Non-pigmented ciliary epithelial cell (primary cell): Measurements from ENCODE around the gene PLK2.

Source experiments
- DNase-seq: peaks from one replicate; pipeline ENCODE4 v3.0.0-alpha.2; 2010; ENCODE audit warnings: low read depth

The PLK2 gene

DNA sequence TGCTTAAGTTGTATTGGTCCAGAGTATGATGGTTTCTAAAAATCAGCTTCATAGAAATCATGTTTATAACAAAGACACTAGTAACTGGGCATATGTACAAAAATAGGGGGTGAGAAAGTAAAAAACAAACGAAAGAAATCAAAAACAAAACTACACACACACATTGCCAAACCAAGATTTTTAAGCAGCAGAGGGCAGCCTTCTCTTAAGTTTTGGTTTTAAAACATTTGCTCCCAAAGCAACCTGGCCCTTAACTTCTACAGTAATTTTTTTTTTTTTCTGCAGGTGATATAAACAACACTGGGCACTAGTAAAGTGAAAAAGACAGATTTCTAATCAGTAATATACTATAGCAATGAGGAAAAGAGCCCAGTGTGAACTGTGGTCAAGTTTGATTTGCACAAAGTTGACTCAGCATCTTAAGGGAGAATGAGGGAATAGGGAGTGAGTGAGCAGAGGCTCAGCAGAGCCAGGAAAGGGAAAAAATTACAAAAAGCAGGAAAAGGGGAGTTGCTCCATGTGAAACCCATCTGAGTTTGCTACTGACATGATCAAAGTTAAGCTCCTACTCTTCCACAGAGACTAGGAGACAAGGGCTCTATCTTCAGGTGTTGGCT, 18.0 kb upstream of the PLK2 start:
- DNase-seq, result no peak

DNA sequence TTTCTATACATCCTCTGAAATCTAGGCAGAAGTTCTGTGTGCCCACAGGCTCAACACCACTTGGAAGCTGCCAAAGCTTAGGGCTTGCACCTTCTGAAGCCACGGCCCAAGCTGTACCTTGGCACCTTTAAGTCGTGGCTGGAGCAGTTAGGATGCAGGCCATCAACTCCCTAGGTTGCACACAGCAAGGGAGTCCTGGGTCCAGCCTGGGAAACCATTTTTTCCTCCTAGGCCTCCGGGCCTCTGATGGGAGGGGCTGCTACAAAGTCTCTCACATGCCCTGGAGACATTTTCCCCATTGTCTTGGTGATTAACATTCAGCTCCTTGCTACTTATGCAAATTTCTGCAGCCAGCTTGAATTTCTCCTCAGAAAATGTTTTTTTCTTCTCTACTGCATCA, 15.5 kb upstream of the PLK2 start:
- no peak for DNase-seq

DNA sequence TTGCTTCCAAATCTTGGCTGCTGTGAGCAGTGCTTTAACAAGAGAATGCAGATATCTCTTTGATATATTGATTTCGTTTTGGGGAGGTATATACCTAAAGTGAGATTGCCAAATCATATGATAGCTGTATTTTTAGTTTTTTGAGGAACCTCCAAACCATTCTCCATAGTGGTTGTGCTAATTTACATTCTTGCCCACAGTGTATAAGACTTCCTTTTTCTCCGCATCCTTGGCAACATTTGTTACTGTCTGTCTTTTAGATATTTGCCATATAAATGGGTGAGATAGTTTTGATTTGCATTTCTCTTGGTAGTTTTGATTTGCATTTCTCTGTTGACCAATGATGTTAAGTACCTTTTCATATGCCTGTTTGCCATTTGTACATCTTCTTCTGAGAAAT, 10.0 kb upstream of the PLK2 start:
- no peak for DNase-seq

DNA sequence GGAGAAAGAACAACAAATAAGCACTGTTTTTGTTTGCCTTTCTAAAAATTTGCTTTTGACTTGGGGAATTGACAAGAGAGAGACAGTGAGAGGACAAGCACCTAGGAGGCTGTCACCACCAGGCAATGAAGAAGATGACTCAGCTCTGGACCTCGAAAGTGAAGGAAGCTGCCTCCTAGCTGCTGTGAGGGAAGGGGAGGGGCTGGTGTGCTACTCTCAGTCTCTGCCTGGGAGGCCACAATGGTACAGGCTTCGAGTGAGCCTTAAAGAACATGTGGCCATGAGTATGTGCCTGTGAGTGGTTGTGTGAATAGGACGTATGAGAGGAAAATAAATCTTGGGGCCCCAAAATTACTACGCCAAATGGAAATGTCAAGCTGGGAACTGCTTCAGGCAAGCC, 7.1 kb upstream of the PLK2 start:
- DNase-seq, result no peak

DNA sequence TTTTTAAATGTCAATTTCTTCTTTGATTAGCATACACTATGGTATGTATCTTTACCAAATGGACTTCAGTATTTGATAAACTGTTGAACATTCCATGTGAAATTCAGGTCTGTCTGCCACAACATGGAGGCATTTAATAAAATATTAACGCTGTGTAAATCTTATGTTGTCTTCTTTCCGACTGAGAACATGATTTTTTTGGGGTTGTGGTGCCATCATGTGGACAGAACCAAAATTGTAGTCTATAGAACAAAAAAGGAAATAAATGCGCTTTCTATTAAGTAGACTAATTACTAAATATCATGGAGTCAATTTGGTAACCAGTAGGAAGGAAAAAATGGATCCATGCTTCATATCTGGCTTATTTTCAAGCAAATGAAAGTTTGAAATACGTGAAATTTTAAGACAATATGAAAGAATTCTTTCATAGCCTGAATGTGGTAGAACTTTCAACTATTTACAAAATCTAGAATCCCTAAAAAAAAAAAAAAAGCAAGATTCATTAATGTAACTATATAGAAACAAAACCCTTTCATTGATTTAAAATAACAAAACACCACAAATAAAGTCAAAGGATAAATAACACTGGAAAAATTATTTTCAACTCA, 2.8 kb upstream of the PLK2 start:
- no peak for DNase-seq

DNA sequence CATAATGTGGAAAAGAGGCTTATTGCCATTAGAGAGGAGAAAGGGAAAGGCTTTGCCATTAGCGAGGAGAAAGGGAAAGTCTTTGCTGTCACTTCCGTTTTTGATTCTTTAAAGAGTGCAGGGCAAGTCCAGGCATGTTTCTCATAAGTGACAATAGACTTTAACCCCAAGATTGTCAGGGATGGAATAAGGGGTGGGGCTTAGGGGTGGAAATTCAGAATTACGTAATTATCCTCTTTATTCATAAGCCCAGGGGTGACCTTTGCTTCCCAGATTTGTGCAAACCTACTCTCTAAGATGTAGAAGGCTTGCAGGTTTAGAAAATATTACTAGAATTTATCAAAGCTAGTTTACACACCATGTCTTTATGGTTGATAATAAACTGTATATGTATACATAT, 2.3 kb upstream of the PLK2 start:
- DNase-seq, result no peak

DNA sequence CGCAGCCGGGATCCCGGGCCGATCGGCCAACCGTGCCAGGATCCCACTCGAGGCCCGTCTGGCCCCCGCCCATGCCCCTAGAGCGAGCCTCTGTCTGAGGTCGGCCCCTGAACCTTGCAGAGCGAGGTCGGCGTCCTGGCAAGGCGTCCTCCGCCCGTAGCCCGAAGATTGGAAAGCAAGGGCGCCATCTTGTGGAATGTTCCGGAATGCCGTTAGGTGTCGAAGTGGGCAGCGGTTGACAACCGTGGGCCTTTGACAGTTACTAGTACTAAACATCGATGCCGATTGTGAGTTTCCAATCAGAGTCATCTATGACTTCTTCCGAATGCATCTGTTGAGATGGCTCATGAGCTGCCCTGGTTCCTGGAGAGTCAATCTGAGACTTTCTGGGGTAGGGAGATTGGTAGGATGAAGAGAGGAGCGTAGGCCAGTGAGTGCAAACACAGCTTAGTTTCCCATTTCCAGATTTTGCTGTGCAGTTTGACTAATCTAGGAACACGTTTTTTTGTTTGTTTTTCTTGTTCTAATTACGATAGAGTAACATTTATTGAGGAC, 923 bp upstream of the PLK2 start:
- DNase-seq, result no peak

DNA sequence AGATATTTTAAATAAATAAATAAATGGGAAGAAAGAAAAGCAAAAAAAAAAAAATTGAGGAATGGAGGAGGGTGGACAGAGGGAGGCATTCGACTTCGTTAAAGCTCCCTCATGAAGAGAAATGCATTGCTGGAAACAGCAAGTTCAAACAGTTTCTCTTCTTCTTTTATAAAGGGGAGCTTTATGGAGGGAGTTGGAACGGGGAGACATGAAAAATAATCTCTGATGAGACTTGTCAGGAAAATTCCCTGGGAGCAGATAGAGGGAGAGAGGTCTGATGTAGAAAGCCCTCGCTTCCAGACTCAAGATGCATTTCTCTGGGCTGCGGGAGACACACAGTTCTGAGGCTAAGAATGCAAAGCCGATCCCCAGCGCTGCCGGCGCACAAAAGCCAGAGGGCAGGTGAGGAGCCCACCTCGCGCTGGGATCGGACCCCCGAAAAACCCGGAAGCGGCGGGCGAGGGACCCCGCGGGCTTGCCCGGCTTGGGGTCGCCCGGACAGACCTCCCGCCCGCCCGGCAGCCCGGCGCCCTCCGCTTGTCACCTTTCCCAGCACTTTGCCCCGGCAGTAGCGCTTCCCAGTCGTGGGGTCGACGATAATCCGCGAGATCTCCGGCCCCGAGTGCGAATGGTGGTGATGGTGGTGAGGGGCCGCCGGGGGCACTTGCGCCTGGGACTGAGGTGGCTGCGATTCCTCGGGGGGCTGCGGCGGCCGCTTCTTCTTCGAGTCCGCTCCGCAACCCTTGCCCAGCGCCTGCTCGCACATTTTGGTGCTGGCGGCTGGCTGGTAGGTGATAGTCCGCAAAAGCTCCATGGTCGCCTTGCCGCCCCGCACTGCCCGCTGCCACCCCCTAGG, 512 bp downstream of the PLK2 start:
- DNase-seq, result no peak

DNA sequence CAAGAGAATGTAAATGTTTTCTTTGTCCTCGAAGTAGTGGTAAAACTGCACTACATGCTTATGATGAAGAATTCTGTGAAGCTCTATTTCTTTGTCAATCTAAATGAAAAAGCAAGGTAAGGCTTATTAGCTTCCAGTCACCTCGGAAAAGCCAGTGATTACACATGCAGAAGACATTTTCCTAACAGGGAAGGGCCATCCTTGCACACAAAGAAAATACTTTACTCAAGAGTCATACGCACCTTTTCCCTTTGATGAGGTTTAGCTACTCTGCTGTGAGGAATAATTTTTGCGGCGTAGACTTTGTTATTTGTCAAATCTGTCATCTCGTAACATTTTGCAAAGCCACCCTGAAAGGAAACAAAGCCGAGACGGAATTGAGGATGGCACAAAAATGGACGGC, 1.1 kb downstream of the PLK2 start:
- no peak for DNase-seq

DNA sequence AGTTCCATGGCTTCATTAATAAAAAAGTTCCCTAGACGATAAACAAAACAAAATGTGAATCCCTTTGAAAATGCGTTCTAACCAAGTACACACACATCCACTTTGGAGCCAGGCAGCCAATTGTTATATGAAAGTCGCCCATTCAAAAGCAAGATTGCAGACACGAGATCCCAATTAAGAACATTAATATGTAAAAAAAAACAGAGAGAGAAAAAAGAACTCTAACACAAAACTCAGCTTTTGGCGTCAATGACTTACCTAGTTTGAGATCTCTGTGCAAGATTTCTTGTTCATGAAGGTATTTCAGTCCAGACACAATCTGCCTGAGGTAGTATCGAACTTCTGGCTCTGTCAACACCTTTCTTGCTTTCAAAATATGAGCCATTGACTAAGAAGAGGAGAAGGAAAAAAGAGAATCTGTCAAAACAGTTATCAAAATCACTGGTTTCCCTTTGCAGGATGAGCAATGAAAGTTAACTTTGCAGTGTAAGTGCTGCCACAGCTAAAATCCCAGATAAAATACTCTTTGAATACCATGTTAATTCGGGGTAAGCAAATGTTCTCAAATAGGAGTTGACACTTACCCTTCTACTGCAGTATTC, 1.6 kb downstream of the PLK2 start:
- DNase-seq, result no peak

DNA sequence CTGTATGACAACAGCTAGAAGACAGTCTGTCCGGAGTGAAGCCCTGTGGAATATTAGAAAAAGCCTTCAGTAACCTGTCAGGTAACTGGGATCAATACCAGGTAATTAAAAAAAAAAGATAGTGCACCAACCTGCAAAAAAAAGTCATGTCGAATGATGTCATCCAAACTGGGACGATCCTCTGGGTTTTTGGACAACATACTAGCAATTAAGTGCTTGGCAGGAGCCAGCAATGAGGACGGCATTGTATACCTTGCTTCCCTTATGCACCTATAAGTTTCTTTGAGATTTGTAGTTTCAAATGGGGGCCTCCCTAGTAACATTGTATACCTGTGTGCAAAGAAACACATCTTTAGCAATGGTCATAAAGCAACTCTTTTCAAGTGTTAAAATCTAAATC, 2.8 kb downstream of the PLK2 start:
- no peak for DNase-seq

DNA sequence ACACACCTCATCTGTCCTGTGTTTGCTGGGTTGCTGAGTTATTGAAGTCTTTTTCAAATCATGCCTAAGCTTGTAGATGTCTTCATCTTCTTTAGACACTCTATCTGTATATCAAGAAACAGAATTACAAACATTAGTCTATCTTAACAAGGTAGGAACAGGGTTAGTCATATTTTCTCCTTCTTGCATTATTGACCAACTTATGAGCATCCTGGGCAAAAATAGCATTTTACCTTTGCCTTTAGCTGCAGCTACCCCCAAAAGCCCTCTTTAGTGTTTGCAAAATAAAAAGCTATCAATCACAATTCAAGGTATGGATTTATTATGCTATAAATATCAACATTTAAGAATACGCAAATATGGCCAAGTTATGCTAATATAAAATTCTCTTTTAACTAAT, 3.4 kb downstream of the PLK2 start:
- no peak for DNase-seq

DNA sequence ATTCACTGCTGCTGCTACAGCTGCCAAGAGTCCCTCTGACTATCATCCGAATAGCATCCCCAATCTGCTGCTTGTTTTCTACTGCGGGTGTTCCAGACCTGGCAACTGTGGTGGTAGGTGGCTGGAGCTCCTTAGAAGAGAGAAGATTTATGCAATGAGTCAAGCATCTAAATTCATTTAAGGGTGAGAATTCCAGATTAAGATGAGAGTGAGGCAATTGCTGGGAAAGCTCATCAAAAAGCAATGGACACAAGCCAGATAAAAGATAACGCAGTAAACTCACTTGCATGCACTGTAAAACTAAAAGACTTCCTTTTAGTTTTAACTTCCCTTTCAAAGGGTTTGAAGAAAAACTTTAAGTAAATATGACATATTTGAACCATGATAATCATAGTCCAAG, 3.9 kb downstream of the PLK2 start:
- no peak for DNase-seq

DNA sequence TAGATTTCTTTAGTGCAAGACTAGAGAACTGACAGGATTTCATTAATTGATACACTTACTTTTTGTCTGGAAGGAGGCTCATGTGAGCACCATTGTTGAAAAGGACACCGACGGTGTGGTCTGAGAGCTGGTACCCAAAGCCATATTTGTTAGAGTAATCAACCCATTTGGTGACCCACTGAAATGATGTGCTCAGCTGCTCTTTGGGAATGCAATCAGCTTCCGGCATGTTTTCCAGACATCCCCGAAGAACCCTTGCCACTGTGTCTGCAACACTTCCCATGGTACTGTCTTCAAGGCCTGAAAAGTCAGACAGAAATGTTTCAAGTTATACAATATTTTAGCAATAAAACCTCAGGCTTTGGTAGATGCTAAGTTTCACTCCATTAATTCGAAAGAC, 4.4 kb downstream of the PLK2 start:
- no peak for DNase-seq

DNA sequence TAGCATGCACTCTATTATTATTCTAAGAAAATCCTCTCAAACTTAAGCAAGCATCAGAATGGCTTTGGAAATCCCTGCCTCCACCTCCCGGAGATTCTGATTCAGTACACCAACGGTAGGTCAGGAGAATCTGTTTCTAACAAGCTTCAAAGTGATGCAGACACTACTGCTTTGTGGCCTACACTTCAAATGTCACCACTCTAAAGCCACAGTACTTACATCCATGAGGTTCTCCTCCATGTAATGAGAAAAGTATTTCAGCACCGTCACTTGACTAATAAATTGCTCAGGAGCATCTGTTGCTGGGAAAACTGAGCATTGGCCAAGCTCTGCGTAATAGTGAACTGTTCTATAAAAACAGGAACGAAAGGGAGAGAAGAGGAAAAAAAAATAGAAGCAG, 4.8 kb downstream of the PLK2 start:
- no peak for DNase-seq

DNA sequence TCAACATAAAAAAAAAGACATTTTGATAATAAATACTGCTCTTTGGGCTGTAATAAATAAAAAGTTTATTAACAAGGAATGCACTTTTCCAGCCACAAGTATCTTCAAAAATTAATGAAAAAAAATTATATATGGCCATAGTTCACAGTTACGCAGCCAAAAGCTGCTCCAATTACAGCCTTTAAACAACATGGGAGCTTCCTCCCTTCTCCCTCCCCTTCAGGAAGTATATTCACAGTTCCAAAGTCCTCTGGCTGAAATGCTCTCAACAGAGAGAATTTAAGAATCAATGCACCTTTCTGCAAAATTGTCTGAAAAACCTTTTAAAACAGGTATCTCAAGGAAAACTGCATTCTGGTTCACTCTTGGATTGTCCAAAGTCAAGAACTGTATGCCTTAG, 5.9 kb downstream of the PLK2 start:
- DNase-seq, result no peak

DNA sequence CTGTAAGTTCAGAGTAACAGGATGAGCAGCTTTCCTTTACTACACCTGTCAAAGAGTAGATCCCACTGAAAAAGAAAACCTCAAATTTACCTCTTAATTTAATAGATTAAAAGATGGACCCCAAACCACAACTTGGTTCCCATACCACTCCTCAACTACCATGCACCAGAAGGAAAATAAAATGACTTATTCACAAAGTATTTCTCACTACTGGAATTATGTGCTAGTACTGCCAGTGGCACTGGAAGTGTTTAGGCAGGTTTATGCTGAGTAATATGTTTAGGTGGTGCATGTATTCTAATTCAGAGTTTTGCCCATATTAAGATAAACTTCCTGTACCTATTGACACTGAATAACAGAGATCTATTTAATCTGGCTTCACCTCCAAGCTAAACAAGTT, 6.6 kb downstream of the PLK2 start:
- no peak for DNase-seq

DNA sequence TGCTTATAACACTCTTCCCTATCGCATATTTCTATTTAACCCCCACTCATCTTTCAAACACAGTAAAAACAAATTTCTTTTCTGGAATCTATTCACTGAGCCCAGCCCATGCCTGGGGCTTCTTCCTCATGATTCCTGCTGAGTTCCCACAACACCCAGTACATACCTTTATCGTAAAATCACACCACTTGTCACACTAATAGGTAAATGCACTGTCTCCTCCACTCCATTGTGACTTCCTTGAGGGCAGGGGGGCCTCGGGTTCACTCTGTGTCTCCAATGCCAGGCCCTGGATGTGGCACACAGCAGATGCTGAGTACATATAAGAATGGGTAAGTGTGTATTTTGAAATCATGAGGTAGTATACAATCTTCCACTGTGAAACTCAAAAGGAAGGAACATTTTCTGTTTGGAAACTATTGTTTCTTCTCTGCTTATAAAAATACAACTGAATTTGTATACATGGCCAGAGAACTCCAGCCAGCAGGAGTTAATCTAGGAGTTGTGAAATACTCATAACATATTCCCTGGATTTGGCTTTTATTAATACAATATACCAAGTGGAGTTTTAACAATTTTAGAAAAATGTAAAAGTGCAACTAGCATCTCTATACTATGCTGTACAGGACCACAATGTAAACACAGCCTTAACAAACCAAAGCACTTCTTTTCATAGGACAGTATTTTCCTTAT, 7.2 kb downstream of the PLK2 start:
- DNase-seq, result no peak

DNA sequence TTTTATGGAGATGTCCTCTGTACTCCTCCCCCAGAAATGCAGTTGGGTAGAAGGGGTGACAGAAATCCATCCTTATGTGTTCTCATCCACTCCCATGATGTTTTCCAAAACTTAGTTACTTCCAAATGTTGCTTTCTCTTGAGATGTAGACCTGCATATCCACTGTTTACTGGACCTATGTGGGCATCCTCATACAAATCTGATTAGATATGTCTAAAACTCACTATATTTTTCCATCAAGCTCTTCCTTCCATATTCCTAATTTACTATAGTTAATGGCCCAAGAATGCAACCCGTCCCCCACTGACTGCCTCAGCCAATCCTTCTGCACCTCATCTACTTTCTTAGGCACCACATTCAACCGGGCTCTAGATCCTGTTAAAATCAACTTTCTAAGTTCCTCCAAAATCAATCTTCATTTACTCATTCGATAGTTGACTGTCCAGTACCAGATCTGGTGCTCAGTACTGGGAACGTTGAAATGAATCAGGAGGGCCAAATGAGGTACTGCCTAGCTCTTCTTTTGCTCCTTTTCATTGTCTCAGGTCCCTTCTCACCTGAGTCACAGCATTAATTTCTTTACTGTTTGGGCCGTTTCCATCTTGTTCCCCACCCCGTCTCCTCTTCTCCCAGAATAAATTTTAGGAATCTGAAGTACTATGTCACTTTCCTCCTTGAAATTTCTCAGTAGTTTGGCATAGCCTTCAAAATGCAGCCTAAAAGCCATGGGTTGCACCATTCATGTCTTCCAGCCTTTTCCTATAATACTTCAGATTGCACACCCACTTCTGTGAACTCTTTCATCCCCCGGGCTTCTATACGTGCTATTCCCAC, 7.9 kb downstream of the PLK2 start:
- DNase-seq, result no peak

DNA sequence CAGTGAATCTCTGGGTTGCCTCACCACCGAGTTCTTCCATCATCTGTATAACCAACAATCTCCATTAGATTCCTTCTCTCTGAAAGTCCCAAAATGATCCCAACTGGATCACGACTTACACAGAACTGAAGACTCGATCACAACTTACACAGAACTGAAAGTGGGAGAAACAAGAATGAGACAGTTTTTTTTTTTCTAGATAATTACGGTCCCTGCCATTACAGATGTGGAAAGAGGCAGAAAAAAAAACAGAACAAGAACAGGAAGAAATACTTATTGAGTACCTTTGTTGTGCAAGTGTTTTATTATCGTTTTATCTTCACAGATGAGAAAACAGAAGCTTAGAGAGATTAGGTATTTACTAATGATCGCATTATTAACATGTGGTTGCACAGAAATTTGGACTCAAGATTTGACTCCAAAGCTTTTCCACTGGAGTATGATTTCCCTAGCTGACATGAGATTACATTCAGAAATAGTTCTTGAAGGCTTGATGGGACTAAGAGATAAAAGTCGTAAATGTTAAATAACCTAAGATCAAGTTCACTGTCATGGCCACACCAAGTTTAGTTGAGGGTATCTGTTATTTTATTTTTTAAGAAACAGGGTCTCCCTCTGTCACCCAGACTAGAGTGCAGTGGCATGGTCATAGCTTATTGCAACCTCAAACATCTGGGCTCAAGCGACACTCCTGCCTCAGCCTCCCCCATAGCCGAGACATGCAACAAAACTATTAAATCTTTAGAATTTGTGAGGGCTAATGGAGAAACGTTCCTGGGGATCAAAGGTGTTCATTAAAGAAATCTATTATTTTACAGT, 8.9 kb downstream of the PLK2 start:
- no peak for DNase-seq
